ENCODE results near the gene PSMG4. TPM values are rescaled to one million over a fixed set of nuclear protein-coding genes. Genes with fewer than 3 reads are reported as not detected.

Gene PSMG4
- total and polyA plus RNA-seq, 9 of the 15 experiments (the other 6 are each of a cell fraction or from before 2014, with no cell fraction given): 12.9 to 185 (median 52.0) TPM

DNA sequence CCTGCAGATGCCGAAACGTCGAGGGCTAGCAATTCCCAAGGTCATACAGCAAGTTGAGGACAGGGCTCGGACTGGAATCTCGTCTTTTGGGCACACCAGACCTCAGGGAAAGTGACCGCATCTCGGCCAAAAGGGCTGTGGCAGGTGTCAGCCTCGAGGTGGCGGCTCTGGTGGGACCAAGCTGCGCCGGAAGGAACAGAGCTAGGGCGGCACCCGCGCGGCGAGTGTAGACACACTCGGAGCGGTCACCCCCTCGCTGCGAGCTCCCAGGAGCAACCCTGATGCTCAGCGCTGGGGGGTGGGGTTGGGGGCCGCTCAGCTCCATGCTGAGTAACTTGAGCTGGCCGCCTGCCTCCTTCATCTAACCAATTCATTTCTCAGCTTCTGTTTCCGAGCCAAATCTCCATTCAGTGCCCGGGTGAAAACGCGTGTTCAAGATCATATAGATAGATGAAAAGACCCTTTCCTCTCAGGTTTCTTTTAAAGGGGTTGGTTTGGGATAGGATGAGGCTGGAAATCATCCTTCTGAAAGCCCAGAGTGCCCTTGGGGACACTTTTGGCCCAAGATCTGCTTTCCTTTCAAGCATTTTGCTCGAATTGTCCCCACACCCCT, 29.1 kb upstream of the PSMG4 start (continued):
- TF ChIP-seq ZNF57 (CRISPR knock-in tag; IDR thresholded peaks at IDR 0.05): no peak
- no peak for TF ChIP-seq ARID2 (IDR thresholded peaks at IDR 0.05)
- TF ChIP-seq, protein P1, sequence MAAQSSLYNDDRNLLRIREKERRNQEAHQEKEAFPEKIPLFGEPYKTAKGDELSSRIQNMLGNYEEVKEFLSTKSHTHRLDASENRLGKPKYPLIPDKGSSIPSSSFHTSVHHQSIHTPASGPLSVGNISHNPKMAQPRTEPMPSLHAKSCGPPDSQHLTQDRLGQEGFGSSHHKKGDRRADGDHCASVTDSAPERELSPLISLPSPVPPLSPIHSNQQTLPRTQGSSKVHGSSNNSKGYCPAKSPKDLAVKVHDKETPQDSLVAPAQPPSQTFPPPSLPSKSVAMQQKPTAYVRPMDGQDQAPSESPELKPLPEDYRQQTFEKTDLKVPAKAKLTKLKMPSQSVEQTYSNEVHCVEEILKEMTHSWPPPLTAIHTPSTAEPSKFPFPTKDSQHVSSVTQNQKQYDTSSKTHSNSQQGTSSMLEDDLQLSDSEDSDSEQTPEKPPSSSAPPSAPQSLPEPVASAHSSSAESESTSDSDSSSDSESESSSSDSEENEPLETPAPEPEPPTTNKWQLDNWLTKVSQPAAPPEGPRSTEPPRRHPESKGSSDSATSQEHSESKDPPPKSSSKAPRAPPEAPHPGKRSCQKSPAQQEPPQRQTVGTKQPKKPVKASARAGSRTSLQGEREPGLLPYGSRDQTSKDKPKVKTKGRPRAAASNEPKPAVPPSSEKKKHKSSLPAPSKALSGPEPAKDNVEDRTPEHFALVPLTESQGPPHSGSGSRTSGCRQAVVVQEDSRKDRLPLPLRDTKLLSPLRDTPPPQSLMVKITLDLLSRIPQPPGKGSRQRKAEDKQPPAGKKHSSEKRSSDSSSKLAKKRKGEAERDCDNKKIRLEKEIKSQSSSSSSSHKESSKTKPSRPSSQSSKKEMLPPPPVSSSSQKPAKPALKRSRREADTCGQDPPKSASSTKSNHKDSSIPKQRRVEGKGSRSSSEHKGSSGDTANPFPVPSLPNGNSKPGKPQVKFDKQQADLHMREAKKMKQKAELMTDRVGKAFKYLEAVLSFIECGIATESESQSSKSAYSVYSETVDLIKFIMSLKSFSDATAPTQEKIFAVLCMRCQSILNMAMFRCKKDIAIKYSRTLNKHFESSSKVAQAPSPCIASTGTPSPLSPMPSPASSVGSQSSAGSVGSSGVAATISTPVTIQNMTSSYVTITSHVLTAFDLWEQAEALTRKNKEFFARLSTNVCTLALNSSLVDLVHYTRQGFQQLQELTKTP (IDR thresholded peaks at IDR 0.05; ENCODE audit: low read depth in 1 of 2, partially characterized antibody in 2 of 2): no peak
- TF ChIP-seq PHB (CRISPR knock-in tag; IDR thresholded peaks at IDR 0.05): no peak
- TF ChIP-seq, protein P2, sequence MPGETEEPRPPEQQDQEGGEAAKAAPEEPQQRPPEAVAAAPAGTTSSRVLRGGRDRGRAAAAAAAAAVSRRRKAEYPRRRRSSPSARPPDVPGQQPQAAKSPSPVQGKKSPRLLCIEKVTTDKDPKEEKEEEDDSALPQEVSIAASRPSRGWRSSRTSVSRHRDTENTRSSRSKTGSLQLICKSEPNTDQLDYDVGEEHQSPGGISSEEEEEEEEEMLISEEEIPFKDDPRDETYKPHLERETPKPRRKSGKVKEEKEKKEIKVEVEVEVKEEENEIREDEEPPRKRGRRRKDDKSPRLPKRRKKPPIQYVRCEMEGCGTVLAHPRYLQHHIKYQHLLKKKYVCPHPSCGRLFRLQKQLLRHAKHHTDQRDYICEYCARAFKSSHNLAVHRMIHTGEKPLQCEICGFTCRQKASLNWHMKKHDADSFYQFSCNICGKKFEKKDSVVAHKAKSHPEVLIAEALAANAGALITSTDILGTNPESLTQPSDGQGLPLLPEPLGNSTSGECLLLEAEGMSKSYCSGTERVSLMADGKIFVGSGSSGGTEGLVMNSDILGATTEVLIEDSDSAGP (CRISPR knock-in tag; IDR thresholded peaks at IDR 0.05): no peak
- no peak for TF ChIP-seq RBM34 (IDR thresholded peaks at IDR 0.05; ENCODE audit: borderline replicate concordance, insufficient read depth, low read length)
- peak; percentile 90 for TF ChIP-seq ESRRA (IDR thresholded peaks at IDR 0.05; ENCODE audit: borderline replicate concordance, low read depth)
- TF ChIP-seq RAD21 (CRISPR knock-in tag; conservative IDR thresholded peaks at IDR 0.05 in 1 of 2, IDR thresholded peaks at IDR 0.05 in 1 of 2): peak in 1 of 2 experiments; percentile 33; a peak in 2 of 4 replicates
- peak; percentile 44; the same call in 1 of the 2 replicates for TF ChIP-seq ZBTB7A (IDR thresholded peaks at IDR 0.05; ENCODE audit: borderline replicate concordance, control insufficient read depth, low read depth, low read length)
- TF ChIP-seq, protein P3, sequence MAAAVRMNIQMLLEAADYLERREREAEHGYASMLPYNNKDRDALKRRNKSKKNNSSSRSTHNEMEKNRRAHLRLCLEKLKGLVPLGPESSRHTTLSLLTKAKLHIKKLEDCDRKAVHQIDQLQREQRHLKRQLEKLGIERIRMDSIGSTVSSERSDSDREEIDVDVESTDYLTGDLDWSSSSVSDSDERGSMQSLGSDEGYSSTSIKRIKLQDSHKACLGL (CRISPR knock-in tag; IDR thresholded peaks at IDR 0.05; ENCODE audit: borderline replicate concordance, poor library complexity, severe bottlenecking): no peak
- TF ChIP-seq YY1 (IDR thresholded peaks at IDR 0.05; ENCODE audit: borderline replicate concordance in 1 of 3, control insufficient read depth in 1 of 3, extremely low read depth in 1 of 3, insufficient read depth in 3 of 3, insufficient read length in 1 of 3, insufficient replicate concordance in 2 of 3, low read depth in 1 of 3, low read length in 2 of 3): no peak
- no peak for TF ChIP-seq ZNF274 (IDR thresholded peaks at IDR 0.05; ENCODE audit: borderline replicate concordance, low read depth, low read length)
- TF ChIP-seq TCF7L2 (IDR thresholded peaks at IDR 0.05; ENCODE audit: low read depth, low read length): no peak
- TF ChIP-seq GTF2A2 (tag; IDR thresholded peaks at IDR 0.05): no peak
- no peak for TF ChIP-seq TAF1 (IDR thresholded peaks at IDR 0.05; ENCODE audit: control insufficient read depth, extremely low read depth, insufficient read depth, low read length, severe bottlenecking)
